HepG2 (cell line): ENCODE measurements around the gene NOP56.

Experiments used
- CCAR2 ChIP-seq: fragments of 200-400 bp; formaldehyde crosslinking; optimal IDR thresholded peaks from 2 replicates; pipeline ENCODE3; 2018; ENCODE audit warnings: low read depth, mild to moderate bottlenecking, low read length, moderate library complexity
- HHEX ChIP-seq: IDR thresholded peaks from 2 replicates; pipeline ENCODE4 v1.6.1; 2016; ENCODE audit warnings: control low read depth
- IRF2 ChIP-seq: IDR thresholded peaks from 2 replicates; pipeline ENCODE4 v1.6.1; 2018; ENCODE audit warnings: missing genetic modification reagents, missing compliant biosample characterization
- KDM2A ChIP-seq: sonication (generic); formaldehyde crosslinking; IDR thresholded peaks from 2 replicates; pipeline ENCODE4 v1.4.0; 2020; ENCODE audit warnings: low read depth, missing genetic modification reagents, borderline replicate concordance
- PRDM10 ChIP-seq: sonication (generic); formaldehyde crosslinking; IDR thresholded peaks from 2 replicates; pipeline ENCODE4 v1.4.0; 2020; ENCODE audit warnings: low read depth, missing genetic modification reagents
- RFX5 ChIP-seq: IDR thresholded peaks from 2 replicates; pipeline ENCODE4 v1.6.1; 2011; ENCODE audit warnings: low read depth, low read length, improper control_type of control experiment
- ZNF12 ChIP-seq: sonication (generic); formaldehyde crosslinking; IDR thresholded peaks from 2 replicates; pipeline ENCODE4 v1.5.0; 2020; ENCODE audit warnings: missing genetic modification reagents
- ZNF292 ChIP-seq: sonication (generic); formaldehyde crosslinking; IDR thresholded peaks from 2 replicates; pipeline ENCODE4 v1.8.1; 2022; ENCODE audit warnings: mild to moderate bottlenecking, low read depth, missing genetic modification reagents, borderline replicate concordance
- TF ChIP-seq, protein P1 (sequence below): sonication (generic); formaldehyde crosslinking; IDR thresholded peaks from 2 replicates; pipeline ENCODE4 v1.5.0; 2020; ENCODE audit warnings: mild to moderate bottlenecking, missing genetic modification reagents, moderate library complexity

DNA sequence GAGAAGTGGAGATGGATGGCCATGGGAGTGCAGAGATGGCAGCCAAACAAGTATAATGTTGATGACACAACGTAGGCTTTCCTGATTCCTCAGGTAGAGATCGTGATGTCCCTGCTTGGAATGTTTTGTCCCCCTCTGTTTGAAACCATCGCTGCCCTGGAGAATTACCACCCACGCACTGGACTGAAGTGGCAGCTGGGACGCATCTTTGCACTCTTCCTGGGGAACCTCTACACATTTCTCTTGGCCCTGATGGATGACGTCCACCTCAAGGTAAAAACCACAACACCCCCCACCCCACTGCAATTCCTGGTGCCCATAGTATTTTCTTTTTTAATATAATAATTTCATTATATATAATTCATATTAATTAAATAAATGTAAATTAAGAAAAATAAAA, 42.1 kb upstream of the NOP56 start:
- TF ChIP-seq, protein P1, sequence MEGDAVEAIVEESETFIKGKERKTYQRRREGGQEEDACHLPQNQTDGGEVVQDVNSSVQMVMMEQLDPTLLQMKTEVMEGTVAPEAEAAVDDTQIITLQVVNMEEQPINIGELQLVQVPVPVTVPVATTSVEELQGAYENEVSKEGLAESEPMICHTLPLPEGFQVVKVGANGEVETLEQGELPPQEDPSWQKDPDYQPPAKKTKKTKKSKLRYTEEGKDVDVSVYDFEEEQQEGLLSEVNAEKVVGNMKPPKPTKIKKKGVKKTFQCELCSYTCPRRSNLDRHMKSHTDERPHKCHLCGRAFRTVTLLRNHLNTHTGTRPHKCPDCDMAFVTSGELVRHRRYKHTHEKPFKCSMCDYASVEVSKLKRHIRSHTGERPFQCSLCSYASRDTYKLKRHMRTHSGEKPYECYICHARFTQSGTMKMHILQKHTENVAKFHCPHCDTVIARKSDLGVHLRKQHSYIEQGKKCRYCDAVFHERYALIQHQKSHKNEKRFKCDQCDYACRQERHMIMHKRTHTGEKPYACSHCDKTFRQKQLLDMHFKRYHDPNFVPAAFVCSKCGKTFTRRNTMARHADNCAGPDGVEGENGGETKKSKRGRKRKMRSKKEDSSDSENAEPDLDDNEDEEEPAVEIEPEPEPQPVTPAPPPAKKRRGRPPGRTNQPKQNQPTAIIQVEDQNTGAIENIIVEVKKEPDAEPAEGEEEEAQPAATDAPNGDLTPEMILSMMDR, result no peak
- TF ChIP-seq ZNF292 (CRISPR knock-in tag) (no peak), CCAR2 (no peak), PRDM10 (CRISPR knock-in tag) (no peak), KDM2A (CRISPR knock-in tag) (no peak), RFX5 (no peak), IRF2 (CRISPR knock-in tag) (no peak), ZNF12 (CRISPR knock-in tag) (no peak), HHEX (CRISPR knock-in tag) (no peak)
